Mesodermal cell (in vitro differentiated cells): ENCODE data around the gene CRMP1.

Source experiments
- H3K27ac ChIP-seq: 2 replicates; pipeline ENCODE4 v1.7.0; 2013; ENCODE audit warnings: mild to moderate bottlenecking, low read depth, low read length, moderate library complexity; ENCODE audit not compliant: severe bottlenecking
- H3K36me3 ChIP-seq: 2 replicates; pipeline ENCODE4 v1.7.1; 2013; ENCODE audit warnings: mild to moderate bottlenecking, low read length, moderate library complexity; ENCODE audit not compliant: control insufficient read depth, insufficient read depth
- H3K4me1 ChIP-seq: one replicate; pipeline ENCODE4 v1.7.1; 2013; ENCODE audit warnings: mild to moderate bottlenecking, low read length; ENCODE audit not compliant: insufficient read depth, control insufficient read depth, poor library complexity, severe bottlenecking
- H3K4me3 ChIP-seq: 2 replicates; pipeline ENCODE4 v1.7.0; 2013; ENCODE audit warnings: low read length, control low read depth, mild to moderate bottlenecking; ENCODE audit not compliant: insufficient read depth, poor library complexity, severe bottlenecking; ENCODE audit errors: extremely low read depth
- H3K9me3 ChIP-seq: 2 replicates; pipeline ENCODE4 v1.7.1; 2013; ENCODE audit warnings: mild to moderate bottlenecking, low read length, moderate library complexity; ENCODE audit not compliant: control insufficient read depth
- WGBS, 2 experiments: methylation state at CpG; one replicate each; pipeline ENCODE4 v1.1.5; 2013; ENCODE audit warnings: missing lambda C conversion rate in 2 of 2; ENCODE audit not compliant: insufficient coverage in 2 of 2; 5-methylcytosine and 5-hydroxymethylcytosine counted together

CRMP1 gene

DNA sequence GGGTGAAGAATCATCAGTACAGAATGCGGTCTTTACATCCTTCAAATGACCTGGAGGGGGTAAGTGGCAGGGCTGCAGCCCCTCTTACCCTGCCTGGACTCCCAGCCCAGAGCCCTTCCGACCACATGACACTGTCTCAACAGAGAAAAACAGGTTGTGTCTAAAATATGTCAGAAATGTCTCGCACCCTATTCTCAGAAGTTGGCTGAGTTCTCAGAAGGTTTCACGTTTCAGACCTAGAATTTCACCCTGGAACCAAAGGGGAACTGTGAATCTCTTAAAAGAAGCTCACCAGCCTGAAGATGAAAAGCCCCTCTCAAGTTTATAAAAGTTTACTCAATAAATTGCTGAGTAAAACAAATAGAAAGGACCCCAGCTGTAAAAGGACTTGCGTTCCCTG is 7.0 kb upstream of the CRMP1 start:
- 78 to 85% methylated on average over 1 to 5 of the region's 5 CpGs for WGBS, 2 experiments
- Histone ChIP-seq H3K27ac (no peak overlapping the region), H3K36me3 (no peaks in the 10 kb centered on the region), H3K4me3 (no peak overlapping the region), H3K9me3 (no peaks in the 10 kb centered on the region), H3K4me1 (no peaks in the 10 kb centered on the region)

DNA sequence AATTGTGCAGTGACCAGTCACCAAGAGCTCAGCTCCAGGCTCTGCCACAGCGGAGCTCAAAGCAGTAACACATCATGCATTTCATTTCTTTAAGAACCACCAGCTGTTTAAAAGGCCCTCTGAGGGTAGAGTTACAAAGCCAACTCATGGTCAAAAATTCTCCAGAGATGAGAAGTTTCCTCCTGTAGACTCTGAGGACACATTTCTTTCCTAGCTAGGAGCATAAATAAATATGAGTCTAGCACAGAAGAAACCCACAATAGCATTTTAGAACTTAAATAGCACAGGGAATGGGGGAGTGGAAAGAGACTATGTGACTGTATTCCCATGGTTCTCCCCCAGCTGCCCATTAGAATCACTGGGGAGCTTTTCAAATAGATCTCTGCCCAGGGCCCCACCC is 6.5 kb upstream of the CRMP1 start:
- Histone ChIP-seq H3K27ac (no peak overlapping the region), H3K4me1 (no peaks in the 10 kb centered on the region), H3K9me3 (no peaks in the 10 kb centered on the region), H3K36me3 (no peaks in the 10 kb centered on the region), H3K4me3 (no peak overlapping the region)
- WGBS, 2 experiments, result 100% methylated on average over 1 of the region's 1 CpG

DNA sequence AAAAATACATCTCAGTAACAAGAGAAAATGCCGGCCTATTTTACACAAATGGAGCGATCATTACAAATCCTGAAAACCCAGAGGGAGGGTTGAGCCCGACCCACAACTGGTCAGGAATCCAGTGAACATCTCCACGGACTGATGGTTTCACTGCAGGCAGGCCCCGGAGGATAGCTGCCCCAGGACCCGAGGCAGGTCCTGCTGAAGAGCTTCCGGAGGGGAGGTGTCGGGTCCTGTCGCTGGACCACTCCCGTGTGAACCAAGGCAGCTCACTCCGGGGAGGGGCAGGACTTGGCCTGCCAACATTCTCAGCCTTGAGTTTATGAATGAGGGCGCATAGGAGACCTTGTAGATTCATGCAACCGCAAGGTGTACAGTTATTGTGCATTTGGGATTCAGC is 4.8 kb upstream of the CRMP1 start:
- no peak overlapping the region for H3K4me3 ChIP-seq
- no peak overlapping the region for H3K27ac ChIP-seq
- no peaks in the 10 kb centered on the region for H3K9me3 ChIP-seq
- WGBS, 2 experiments, result 94% methylated on average over 13 of the region's 13 CpGs
- H3K4me1 ChIP-seq, result no peaks in the 10 kb centered on the region
- no peaks in the 10 kb centered on the region for H3K36me3 ChIP-seq

DNA sequence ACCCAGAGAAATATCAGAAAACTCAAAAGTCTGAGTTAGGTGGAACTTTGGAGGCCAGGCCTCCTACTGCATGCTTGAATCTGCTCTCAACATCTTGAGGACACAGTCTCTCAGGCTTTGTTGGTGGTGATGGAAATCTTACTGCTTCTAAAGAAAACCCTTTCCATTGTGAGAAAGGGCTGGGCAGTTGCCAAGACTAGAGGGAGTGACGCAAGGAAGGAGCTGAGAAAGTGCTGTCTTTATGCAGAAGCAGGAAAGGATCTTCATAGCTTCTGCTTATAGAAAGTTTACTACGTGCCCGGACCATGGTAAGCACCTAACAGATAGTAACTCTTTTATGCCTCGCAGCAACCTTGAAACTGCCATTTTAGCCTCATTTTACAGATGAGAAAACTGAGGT is 2.4 kb upstream of the CRMP1 start:
- H3K27ac ChIP-seq, result no peak overlapping the region
- no peaks in the 10 kb centered on the region for H3K9me3 ChIP-seq
- no peak overlapping the region for H3K4me3 ChIP-seq
- H3K4me1 ChIP-seq, result no peaks in the 10 kb centered on the region
- 93 to 94% methylated on average over 4 of the region's 4 CpGs for WGBS, 2 experiments
- H3K36me3 ChIP-seq, result no peaks in the 10 kb centered on the region

DNA sequence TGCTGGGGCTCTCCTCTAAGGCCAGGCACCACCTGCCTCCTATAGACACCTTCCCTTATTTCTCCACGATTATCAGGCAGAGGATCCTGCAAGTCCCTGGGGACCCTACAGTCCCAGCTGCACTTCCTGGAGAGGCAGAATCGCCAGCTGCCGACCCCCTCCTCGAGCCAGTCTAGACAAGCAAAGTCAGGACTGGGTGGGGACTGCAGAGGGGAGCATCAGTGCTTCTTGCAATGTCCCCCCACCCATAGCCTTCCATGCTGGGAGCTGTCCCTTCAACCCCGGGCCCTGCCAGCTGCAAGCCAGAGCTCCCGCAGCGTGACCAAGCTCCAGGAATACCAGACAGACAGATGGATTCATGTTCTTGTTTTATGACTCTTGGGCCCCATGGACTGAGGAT is 1.4 kb upstream of the CRMP1 start:
- Histone ChIP-seq H3K27ac (no peak overlapping the region), H3K4me3 (no peak overlapping the region), H3K4me1 (no peaks in the 10 kb centered on the region), H3K9me3 (no peaks in the 10 kb centered on the region), H3K36me3 (no peaks in the 10 kb centered on the region)
- 59 to 69% methylated on average over 6 of the region's 7 CpGs for WGBS, 2 experiments

DNA sequence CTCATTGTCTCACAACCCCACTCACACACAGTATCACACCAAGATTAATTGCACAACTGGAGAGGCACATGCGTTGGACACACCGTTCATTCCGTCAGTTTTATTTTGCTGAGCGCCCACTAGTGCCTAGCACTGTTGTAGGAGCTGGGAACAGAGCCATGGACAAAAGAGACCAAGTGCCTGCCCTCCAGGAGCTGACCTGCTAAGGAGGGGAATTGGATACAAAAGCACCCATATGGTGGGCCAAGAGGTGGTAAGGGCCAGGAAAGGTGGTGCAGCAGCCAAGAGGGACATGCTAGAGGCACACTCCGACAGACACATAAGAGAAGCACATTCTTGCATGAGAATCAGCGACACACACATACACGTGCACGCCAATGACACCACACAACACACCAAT is 705 bp upstream of the CRMP1 start:
- Histone ChIP-seq H3K4me1 (no peaks in the 10 kb centered on the region), H3K4me3 (no peak overlapping the region), H3K9me3 (no peaks in the 10 kb centered on the region), H3K27ac (no peak overlapping the region), H3K36me3 (no peaks in the 10 kb centered on the region)
- 65 to 81% methylated on average over 4 to 7 of the region's 8 CpGs for WGBS, 2 experiments

DNA sequence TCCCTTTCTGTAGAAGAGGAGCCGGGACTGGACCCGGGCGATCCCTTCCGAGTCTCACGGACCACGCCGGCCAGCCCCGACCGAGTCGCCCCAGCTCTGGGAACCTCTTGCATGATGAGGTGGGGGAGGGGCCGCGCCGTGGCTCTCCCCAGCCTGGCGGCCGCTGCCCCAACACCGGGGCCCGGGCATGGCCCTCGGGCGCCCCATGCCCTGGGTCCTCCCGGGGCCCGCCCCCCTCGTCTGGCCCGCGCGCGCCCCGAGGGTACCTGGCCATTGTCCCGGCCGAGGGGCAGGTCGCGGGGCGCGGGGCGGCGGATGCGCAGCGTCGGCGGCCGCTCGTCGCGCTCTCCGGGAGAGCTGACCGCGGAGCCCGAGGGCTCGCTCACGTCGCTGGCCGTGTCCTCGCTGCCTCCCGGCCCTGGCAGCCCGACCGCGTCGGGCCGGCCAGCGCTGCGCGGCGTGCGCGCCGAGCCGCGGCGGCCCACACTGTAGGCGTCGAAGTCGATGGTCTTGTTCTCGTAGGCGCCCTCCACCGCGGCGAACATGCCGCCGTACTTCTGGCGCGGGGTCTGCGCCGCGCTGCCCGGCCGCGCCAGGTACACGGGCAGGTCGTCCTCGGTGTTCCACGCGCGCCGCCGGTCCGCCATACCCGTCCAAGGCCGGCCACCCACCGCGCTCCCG is 423 bp downstream of the CRMP1 start:
- no peak overlapping the region for H3K27ac ChIP-seq
- H3K4me1 ChIP-seq, result no peaks in the 10 kb centered on the region
- peak overlapping the region; percentile 21 for H3K4me3 ChIP-seq
- H3K9me3 ChIP-seq, result no peaks in the 10 kb centered on the region
- 1% methylated on average over 68 to 81 of the region's 100 CpGs for WGBS, 2 experiments
- H3K36me3 ChIP-seq, result no peaks in the 10 kb centered on the region

DNA sequence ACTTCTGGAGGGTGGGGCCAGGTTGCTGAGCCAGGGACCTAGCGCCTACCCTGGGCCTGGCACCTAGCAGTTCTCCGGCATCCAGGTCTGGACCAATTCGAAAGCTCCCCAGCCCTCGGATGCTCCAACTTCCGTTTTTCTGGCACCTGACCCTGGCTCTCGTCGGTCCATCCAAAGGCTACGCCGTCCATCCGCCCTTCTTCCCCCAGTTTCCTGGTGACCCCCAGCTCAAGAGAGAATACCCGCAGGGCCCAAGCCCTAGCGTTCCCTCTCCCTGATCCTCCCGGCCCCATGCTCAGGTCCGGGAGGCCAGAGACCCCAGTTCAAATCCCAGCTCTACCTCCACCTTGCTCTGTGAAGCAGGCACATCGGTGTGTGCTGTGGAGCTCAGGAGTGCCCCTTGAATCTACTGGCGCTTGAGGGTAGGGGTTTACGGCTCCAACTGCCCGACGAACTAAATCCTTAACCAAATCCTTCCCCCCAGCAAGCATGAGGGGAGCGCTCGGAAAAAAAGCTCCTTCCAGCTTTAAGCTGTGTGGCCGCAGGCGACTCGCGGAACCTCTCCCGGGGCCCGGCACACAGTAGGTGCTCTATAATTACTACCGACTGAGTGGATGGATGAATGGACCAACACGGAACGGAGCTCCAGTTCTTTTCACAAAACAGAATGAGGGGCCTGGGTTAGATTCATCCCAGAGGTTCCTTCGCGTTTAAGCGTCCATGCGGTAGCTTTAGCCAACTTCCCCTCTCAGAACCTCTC is 1.1 kb downstream of the CRMP1 start:
- Histone ChIP-seq H3K9me3 (no peaks in the 10 kb centered on the region), H3K36me3 (no peaks in the 10 kb centered on the region), H3K27ac (no peak overlapping the region), H3K4me3 (no peak overlapping the region), H3K4me1 (no peaks in the 10 kb centered on the region)
- WGBS, 2 experiments, result 19 to 22% methylated on average over 28 to 29 of the region's 34 CpGs

DNA sequence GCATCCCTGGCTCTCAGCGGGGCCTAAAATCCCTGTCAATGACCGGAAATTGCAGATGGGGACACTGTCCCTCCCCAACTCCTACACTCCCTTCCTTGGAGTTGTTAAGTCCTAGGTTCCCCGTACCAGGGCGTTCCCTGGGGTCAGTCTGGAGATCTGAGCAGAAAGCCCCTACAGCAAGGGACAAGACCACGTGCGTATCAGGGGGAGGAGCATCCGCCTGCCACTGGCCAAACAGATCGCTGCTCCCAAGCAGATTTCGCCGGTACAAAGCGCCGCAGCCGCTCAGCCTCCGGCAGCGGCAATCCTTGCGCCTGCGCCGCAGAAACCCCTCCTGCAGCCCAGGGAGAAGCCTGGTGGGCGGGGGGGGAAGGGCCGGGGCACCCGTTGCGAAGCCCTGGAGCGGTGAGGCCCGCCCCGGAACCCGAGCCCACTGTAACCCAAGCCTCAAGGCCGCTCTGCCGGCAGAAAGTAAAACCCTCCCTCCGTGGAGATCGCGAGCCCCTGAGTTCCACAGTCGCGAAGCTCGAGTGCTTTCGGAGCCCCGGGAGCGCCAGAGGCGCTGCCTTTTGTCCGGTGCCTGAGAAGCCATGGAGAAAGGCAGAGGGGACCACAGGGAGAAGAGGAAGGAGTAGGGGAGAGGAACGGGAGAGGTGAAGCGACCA is 2.7 kb downstream of the CRMP1 start:
- Histone ChIP-seq H3K36me3 (peaks cover 3% of the 10 kb centered on the region), H3K4me3 (peak overlapping the region; percentile 36), H3K4me1 (peaks cover 6% of the 10 kb centered on the region), H3K27ac (no peak overlapping the region), H3K9me3 (no peaks in the 10 kb centered on the region)
- WGBS, 2 experiments, result 1% methylated on average over 25 to 29 of the region's 41 CpGs

DNA sequence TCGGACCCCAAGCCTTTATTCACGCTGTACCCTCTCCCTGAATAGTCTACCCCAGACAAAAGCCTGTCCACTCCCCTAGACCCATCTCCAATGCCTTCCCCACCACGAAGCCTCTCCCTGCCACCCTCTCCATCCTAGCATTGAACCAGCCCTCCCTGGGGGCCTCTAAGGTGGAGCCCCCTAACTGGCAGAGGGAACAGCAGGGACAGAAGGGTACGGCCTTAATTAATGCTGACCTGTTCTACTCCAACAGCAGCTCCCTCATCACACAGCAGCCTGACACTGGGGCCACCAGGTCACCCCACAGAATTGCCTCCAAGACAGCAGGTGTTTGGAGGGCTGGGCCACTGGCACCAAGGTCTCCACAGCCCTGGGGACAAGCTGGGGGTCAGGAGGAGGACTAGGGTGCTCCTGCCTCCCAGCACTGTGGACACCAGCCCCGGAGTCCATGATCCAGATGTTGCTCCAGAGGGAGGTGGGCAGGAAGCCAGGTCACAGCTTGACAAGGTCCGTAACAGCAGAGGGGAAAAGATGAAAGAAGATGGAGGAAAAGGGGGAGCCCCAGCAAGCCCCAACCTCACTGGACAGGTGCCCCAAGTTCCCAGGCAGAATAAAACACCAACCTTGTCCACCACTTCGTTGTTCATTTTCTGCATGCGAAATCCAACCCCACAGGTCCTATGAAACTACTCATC is 3.7 kb downstream of the CRMP1 start:
- Histone ChIP-seq H3K27ac (no peak overlapping the region), H3K9me3 (no peaks in the 10 kb centered on the region), H3K36me3 (peaks cover 6% of the 10 kb centered on the region), H3K4me3 (peak overlapping the region; percentile 79), H3K4me1 (peaks cover 9% of the 10 kb centered on the region)
- WGBS, 2 experiments, result 35 to 39% methylated on average over 8 of the region's 8 CpGs
